Measurements from ENCODE around the gene ADAMTS12.

The ADAMTS12 gene

DNA sequence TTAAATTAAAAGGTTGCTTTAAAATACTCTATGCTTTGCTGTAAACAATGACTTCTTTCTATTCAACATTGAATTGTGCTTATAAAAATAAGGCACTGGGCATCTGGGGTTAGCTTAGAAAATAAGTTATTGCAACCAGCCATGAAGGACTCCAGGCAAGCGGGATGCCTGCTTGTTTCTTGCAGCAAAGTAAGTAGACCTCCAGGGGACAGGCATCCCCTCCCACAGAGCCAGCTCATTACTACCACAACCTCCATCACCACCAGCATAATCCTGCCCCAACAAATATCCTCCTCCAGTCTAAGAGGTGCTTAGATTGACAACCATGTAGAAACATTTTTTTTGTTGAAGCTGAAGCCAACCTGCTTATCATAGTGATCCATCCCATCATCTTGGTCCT is 260.7 kb downstream of the ADAMTS12 start:
- no peaks in the 10 kb centered on the region for H3K27me3 Mint-ChIP-seq (ENCODE audit: low read depth, poor library complexity)
- DNase-seq = no peak
- H3K27ac Mint-ChIP-seq = peak overlapping the region; percentile 28
- H3K36me3 Mint-ChIP-seq (ENCODE audit: low read depth) = peaks cover 27% of the 10 kb centered on the region
- H3K4me3 Mint-ChIP-seq = no peak overlapping the region
- peaks cover 3% of the 10 kb centered on the region for H3K9me3 Mint-ChIP-seq
- no peaks in the 10 kb centered on the region for H3K4me1 Mint-ChIP-seq
- TF ChIP-seq, protein P1, sequence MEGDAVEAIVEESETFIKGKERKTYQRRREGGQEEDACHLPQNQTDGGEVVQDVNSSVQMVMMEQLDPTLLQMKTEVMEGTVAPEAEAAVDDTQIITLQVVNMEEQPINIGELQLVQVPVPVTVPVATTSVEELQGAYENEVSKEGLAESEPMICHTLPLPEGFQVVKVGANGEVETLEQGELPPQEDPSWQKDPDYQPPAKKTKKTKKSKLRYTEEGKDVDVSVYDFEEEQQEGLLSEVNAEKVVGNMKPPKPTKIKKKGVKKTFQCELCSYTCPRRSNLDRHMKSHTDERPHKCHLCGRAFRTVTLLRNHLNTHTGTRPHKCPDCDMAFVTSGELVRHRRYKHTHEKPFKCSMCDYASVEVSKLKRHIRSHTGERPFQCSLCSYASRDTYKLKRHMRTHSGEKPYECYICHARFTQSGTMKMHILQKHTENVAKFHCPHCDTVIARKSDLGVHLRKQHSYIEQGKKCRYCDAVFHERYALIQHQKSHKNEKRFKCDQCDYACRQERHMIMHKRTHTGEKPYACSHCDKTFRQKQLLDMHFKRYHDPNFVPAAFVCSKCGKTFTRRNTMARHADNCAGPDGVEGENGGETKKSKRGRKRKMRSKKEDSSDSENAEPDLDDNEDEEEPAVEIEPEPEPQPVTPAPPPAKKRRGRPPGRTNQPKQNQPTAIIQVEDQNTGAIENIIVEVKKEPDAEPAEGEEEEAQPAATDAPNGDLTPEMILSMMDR (IDR thresholded peaks at IDR 0.05) = no peak

DNA sequence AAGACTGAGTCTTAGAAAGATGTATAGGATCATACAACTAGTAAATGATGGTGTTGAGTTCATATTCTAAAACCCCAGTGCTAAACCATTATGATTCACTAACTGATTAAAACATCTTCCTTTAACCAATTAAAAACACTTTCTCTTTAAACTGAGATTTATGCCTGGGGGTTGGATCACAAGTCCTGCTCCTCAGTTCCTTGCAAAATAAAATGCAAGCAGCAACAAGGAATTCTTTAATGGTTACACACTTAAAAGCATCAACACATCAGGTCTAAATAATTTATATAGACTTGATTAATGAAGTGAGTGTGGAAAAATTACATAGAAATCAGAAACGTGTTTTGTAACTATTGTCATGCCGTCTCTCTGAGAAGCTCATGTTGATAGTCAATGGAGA is 261.8 kb downstream of the ADAMTS12 start:
- Mint-ChIP-seq H3K27me3 (ENCODE audit: low read depth, poor library complexity) (no peaks in the 10 kb centered on the region), H3K27ac (no peak overlapping the region), H3K9me3 (peaks cover 3% of the 10 kb centered on the region), H3K4me1 (no peaks in the 10 kb centered on the region), H3K36me3 (ENCODE audit: low read depth) (peaks cover 27% of the 10 kb centered on the region), H3K4me3 (no peak overlapping the region)
- TF ChIP-seq, protein P1 (IDR thresholded peaks at IDR 0.05) = no peak
- no peak for DNase-seq

DNA sequence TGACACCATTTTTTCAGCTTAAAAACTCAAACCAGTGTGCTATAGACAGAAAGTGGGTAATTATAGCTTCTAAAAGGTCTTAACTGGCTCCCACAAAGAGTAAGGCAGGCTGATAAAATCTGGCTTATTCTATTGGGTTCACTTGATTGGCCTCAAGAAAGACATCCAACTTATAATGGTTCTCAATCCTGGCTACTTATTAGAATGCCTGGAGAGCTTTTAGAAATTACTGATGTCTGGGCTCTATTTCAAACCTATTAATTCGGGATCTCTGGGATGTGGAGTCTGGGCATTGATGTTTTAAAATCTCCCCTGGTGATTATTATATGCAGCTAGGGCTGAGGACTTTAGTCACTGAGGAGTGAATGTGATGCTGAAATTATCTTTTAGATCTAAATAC is 263.0 kb downstream of the ADAMTS12 start:
- Mint-ChIP-seq H3K27me3 (ENCODE audit: low read depth, poor library complexity) (no peaks in the 10 kb centered on the region), H3K9me3 (peaks cover 3% of the 10 kb centered on the region), H3K36me3 (ENCODE audit: low read depth) (peaks cover 26% of the 10 kb centered on the region), H3K27ac (no peak overlapping the region), H3K4me1 (no peaks in the 10 kb centered on the region), H3K4me3 (no peak overlapping the region)
- TF ChIP-seq, protein P1 (IDR thresholded peaks at IDR 0.05) = no peak
- DNase-seq = no peak

DNA sequence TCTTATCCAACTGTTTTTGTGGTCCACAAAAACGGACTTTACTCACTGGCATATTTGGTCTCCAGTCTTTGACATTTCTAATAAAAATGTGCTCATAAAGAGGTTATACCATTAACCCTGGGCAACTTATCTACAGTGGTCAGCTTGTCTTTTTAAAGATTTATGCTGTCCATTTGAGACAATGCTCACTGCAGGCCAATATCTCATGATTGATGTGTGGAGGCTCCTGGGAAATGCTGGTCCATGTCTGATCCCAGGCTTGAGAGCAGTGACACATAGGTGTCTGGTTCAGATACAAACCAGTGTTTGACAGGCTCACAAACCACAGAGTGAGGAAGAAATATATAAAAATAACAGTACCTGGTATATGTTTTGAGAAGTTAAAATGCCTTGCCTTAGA is 270.3 kb downstream of the ADAMTS12 start:
- Mint-ChIP-seq H3K27me3 (ENCODE audit: low read depth, poor library complexity) (no peaks in the 10 kb centered on the region), H3K9me3 (no peaks in the 10 kb centered on the region), H3K4me1 (peaks cover 26% of the 10 kb centered on the region), H3K36me3 (ENCODE audit: low read depth) (peaks cover 24% of the 10 kb centered on the region), H3K4me3 (no peak overlapping the region), H3K27ac (no peak overlapping the region)
- DNase-seq = no peak
- TF ChIP-seq, protein P1 (IDR thresholded peaks at IDR 0.05) = no peak

DNA sequence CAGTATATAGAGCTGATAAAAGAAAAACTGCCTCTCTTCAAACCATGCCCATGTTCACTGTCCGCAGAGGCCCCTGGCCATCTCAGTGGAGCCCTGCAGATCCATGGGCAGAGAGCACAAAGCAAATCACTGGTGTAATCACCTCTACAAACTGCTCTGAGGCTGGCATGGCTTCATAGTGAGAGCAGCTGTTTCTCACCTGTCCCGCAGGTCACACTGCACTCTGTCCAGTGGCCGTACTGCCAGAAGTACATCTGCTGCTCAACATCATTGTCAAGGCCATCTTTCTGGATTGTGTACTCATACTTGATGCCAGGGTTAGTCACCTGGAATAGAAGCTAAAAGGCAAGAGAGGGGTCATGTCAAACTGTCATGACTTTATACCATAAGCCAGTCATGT is 277.8 kb downstream of the ADAMTS12 start:
- no peak overlapping the region for H3K27ac Mint-ChIP-seq
- no peaks in the 10 kb centered on the region for H3K9me3 Mint-ChIP-seq
- H3K36me3 Mint-ChIP-seq (ENCODE audit: low read depth) = peaks cover 30% of the 10 kb centered on the region
- H3K27me3 Mint-ChIP-seq (ENCODE audit: low read depth, poor library complexity) = no peaks in the 10 kb centered on the region
- H3K4me3 Mint-ChIP-seq = no peak overlapping the region
- H3K4me1 Mint-ChIP-seq = peaks cover 24% of the 10 kb centered on the region
- TF ChIP-seq, protein P1 (IDR thresholded peaks at IDR 0.05) = no peak
- DNase-seq = no peak

DNA sequence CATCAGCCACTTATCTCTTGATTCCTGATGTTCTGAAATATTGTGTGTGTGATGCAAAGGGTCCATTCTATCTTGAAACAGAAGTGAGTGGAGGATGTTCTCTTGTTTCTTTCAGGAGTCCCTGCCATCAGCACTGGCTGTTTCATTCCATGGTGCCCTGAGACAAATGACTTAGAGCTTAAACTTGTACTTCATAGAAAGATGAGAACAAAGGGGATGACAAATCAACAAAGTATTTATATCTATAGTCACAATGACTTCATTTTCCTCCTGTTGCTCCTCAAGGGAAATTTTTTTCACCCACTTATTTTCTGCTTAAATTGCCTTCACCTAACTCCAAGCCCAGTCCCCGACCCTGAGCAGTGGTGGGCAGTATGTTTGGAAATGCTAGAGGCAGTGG is 279.4 kb downstream of the ADAMTS12 start:
- TF ChIP-seq, protein P1 (IDR thresholded peaks at IDR 0.05) = no peak
- H3K4me3 Mint-ChIP-seq = no peak overlapping the region
- no peaks in the 10 kb centered on the region for H3K9me3 Mint-ChIP-seq
- H3K27ac Mint-ChIP-seq = no peak overlapping the region
- DNase-seq = no peak
- no peaks in the 10 kb centered on the region for H3K27me3 Mint-ChIP-seq (ENCODE audit: low read depth, poor library complexity)
- H3K4me1 Mint-ChIP-seq = peaks cover 11% of the 10 kb centered on the region
- H3K36me3 Mint-ChIP-seq (ENCODE audit: low read depth) = peaks cover 23% of the 10 kb centered on the region
